Mesenteric fat pad (tissue), 1 donor: ENCODE results near the gene NKX6-2. TPM values are rescaled to one million over a fixed set of nuclear protein-coding genes. Genes with fewer than 3 reads are reported as not detected.
"Not testable (repeated sequence)": the region's sequence is repeated elsewhere in the genome, so short reads cannot be mapped to it uniquely, and the experiment has no call there.

Source experiments
- DNase-seq: peaks from one replicate; pipeline ENCODE4 v3.0.0-alpha.2; 2020; ENCODE audit warnings: low spot score
- total RNA-seq: library from RNA; stranded (reverse); fragmentation: NEBNext Ultra II Directional; extraction: Animal tissue kit (Norgen Biotek cat#: 25700); gene quantifications from one replicate; pipeline ENCODE4 v1.2.1, GENCODE V29; 2021
- donor health status: DM: yes; HTN: yes; CAD: no.

NKX6-2 gene
- total RNA-seq, 1 donor from 2014 or later, result not detected

- no peak for DNase-seq
Measured at GRCh38 chr10:132799865-132800264, 13.9 kb upstream of the NKX6-2 start.

- no peak for DNase-seq
Measured at GRCh38 chr10:132798876-132799275, 12.9 kb upstream of the NKX6-2 start.

GRCh38 chr10:132798403-132798802 lies 12.5 kb upstream of the NKX6-2 start:
- DNase-seq, result no peak

GRCh38 chr10:132797986-132798385 lies 12.0 kb upstream of the NKX6-2 start:
- DNase-seq, result not testable (repeated sequence)

GRCh38 chr10:132796846-132797245 lies 10.9 kb upstream of the NKX6-2 start:
- DNase-seq, result no peak

GRCh38 chr10:132793871-132794849 lies 8.2 kb upstream of the NKX6-2 start:
- DNase-seq, result no peak

GRCh38 chr10:132793213-132793612 lies 7.3 kb upstream of the NKX6-2 start:
- no peak for DNase-seq

- DNase-seq, result no peak
Measured at GRCh38 chr10:132792796-132793195, 6.8 kb upstream of the NKX6-2 start.

GRCh38 chr10:132792099-132792498 lies 6.2 kb upstream of the NKX6-2 start:
- not testable (repeated sequence) for DNase-seq

- no peak for DNase-seq
Measured at GRCh38 chr10:132790934-132791829, 5.2 kb upstream of the NKX6-2 start.

GRCh38 chr10:132790470-132790869 lies 4.5 kb upstream of the NKX6-2 start:
- no peak for DNase-seq

GRCh38 chr10:132789659-132790148 lies 3.8 kb upstream of the NKX6-2 start:
- no peak for DNase-seq

GRCh38 chr10:132788831-132789219 lies 2.9 kb upstream of the NKX6-2 start:
- no peak for DNase-seq

- no peak for DNase-seq
Measured at GRCh38 chr10:132788180-132788830, 2.4 kb upstream of the NKX6-2 start.

- DNase-seq, result no peak
Measured at GRCh38 chr10:132787495-132788179, 1.7 kb upstream of the NKX6-2 start.

GRCh38 chr10:132786884-132787494 lies 1.0 kb upstream of the NKX6-2 start:
- no peak for DNase-seq

- DNase-seq, result no peak
Measured at GRCh38 chr10:132786476-132786883, 533 bp upstream of the NKX6-2 start.

- DNase-seq, result no peak
Measured at GRCh38 chr10:132784866-132785722, 853 bp downstream of the NKX6-2 start.
